Measurements from ENCODE around the gene TOM1L1. TPM values are rescaled to one million over a fixed set of nuclear protein-coding genes. Genes with fewer than 3 reads are reported as not detected.

TOM1L1 gene
- polyA plus RNA-seq, 3 donors: 85.7 to 111 (median 108) TPM

Other genes with a start within 250 kb of the TOM1L1 start
- 100 to 1,000 TPM in 1 of 3 donors, 10 to 100 TPM in 2; 78.6 to 118 (median 92.0) TPM for gene COX11, start 67.8 kb downstream of the TOM1L1 start, polyA plus RNA-seq (ENCODE audit: insufficient read length in 3 of 3)
- 10 to 100 TPM; 14.5 to 21.4 (median 14.9) TPM for gene STXBP4, start 67.9 kb downstream of the TOM1L1 start, polyA plus RNA-seq (ENCODE audit: insufficient read length in 3 of 3)

All from renal cortex interstitium (tissue), 3 donors.